ENCODE measurements around the gene TAGLN. TPM values are rescaled to one million over a fixed set of nuclear protein-coding genes. Genes with fewer than 3 reads are reported as not detected.
A peak's percentile ranks its signal among the peaks of the same experiment; 100 is the strongest.

TAGLN gene
- total RNA-seq, 1 experiment from 2014 or later = 71.5 TPM

DNA sequence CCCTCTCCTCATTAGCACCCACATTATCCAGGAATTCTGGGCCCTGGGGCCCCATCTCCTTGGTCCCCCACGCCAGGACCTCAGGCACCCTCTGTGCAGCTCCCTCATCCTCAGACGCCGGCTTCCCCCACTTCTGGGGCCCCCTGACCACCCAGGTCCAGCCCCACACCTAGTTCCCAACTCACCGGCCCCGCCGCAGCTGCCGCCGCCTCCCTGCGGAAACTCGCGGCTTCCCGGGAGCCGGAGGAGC, 32.6 kb downstream of the TAGLN start, which contains the start of gene PCSK7:
PCSK7 (minus strand) TSS at position 232 of the 250 bp plus-strand sequence. CDS start 2,229 bp downstream, outside the sequence.
- TF ChIP-seq ZNF263 (CRISPR knock-in tag; IDR thresholded peaks at IDR 0.05; ENCODE audit: low read depth) (no peak), RELA (CRISPR knock-in tag; IDR thresholded peaks at IDR 0.05; ENCODE audit: borderline replicate concordance) (no peak), ARID4B (CRISPR knock-in tag; IDR thresholded peaks at IDR 0.05; ENCODE audit: borderline replicate concordance) (0 out of 2 replicates have a peak, but pooled peaks have one; percentile 28), ETV6 (CRISPR knock-in tag; IDR thresholded peaks at IDR 0.05) (no peak), PRDM15 (CRISPR knock-in tag; IDR thresholded peaks at IDR 0.05) (no peak), FOXK1 (CRISPR knock-in tag; IDR thresholded peaks at IDR 0.05) (0 out of 2 replicates have a peak, but pooled peaks have one; percentile 53)
- TF ChIP-seq, protein P1, sequence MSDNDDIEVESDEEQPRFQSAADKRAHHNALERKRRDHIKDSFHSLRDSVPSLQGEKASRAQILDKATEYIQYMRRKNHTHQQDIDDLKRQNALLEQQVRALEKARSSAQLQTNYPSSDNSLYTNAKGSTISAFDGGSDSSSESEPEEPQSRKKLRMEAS (CRISPR knock-in tag; IDR thresholded peaks at IDR 0.05) = no peak
- Mint-ChIP-seq H3K4me1 (peaks cover 25% of the 10 kb centered on the region), H3K36me3 (peaks cover 8% of the 10 kb centered on the region; the same call in 1 of the 2 replicates), H3K4me3 (peak within 1 kb of the TSS; percentile 99), H3K27me3 (ENCODE audit: low read depth) (no peaks in the 10 kb centered on the region), H3K9me3 (no peaks in the 10 kb centered on the region), H3K27ac (peak within 1 kb of the TSS; percentile 99)
- CTCF ChIA-PET = interaction anchor here (0.7 to 2.9 kb wide), 8 partner anchors 9 to 441 kb away, joined by 3 to 36 read pairs (median 4); partner anchors contain the start of genes APOA5, BACE1, CEP164 and SIDT2
- DNase-seq (ENCODE audit: low spot score) (peak; percentile 69), ATAC-seq (no peak)
- POLR2A ChIA-PET = interaction anchor here (1.4 kb wide), 1 partner anchor 53 kb away, joined by 3 read pairs; the partner anchor contains the start of gene SIDT2

- Mint-ChIP-seq H3K4me1 (peaks cover 25% of the 10 kb centered on the region), H3K27me3 (ENCODE audit: low read depth) (no peaks in the 10 kb centered on the region), H3K4me3 (peak within 1 kb of the TSS; percentile 99), H3K27ac (peak within 1 kb of the TSS; percentile 99), H3K9me3 (no peaks in the 10 kb centered on the region), H3K36me3 (peaks cover 5% of the 10 kb centered on the region; the same call in 1 of the 2 replicates)
- TF ChIP-seq HMGXB4 (CRISPR knock-in tag; IDR thresholded peaks at IDR 0.05) (peak; percentile 28; the same call in 1 of the 2 replicates), NFYB (CRISPR knock-in tag; conservative IDR thresholded peaks at IDR 0.05; ENCODE audit: low read depth) (peak; percentile 53), E2F5 (CRISPR knock-in tag; IDR thresholded peaks at IDR 0.05) (no peak), CTCF (IDR thresholded peaks at IDR 0.05) (peak; percentile 93), SP1 (CRISPR knock-in tag; conservative IDR thresholded peaks at IDR 0.05) (peak; percentile 51), GABPB1 (CRISPR knock-in tag; IDR thresholded peaks at IDR 0.05) (no peak)
- CTCF ChIA-PET = interaction anchor here (0.7 to 2.9 kb wide), 10 partner anchors 10 to 490 kb away, joined by 3 to 36 read pairs (median 4); partner anchors contain the start of genes APOA5, BACE1, CEP164 and SIDT2
- ATAC-seq = peak; percentile 91
- DNase-seq (ENCODE audit: low spot score) = peak; percentile 68
- POLR2A ChIA-PET = interaction anchor here (1.4 kb wide), 1 partner anchor 53 kb away, joined by 3 read pairs; the partner anchor contains the start of gene SIDT2
Observed at GRCh38 chr11:117232092-117232878, 33.1 kb downstream of the TAGLN start, which contains the start of gene RNF214. Gene RNF214 (plus strand): TSS chr11:117232671. CDS start chr11:117234273, 1,602 bp downstream.

Measured in WTC11 (cell line).